COLO829 (cell line): ENCODE results near the gene PSTPIP1.

Experiments
- DNase-seq: peaks from one replicate; pipeline ENCODE4 v3.0.0; 2012; ENCODE audit warnings: low spot score

Gene PSTPIP1

GRCh38 chr15:77042955-77043920 lies 48.3 kb downstream of the PSTPIP1 start:
- DNase-seq: no peak

- no peak for DNase-seq
Measured at GRCh38 chr15:77044228-77045042, 49.5 kb downstream of the PSTPIP1 start.

GRCh38 chr15:77045985-77046384 lies 51.1 kb downstream of the PSTPIP1 start:
- peak; percentile 74 for DNase-seq

- DNase-seq: no peak
Measured at GRCh38 chr15:77046704-77047412, 51.9 kb downstream of the PSTPIP1 start.

GRCh38 chr15:77048135-77048876 lies 53.4 kb downstream of the PSTPIP1 start:
- DNase-seq: no peak

GRCh38 chr15:77052556-77052955 lies 57.6 kb downstream of the PSTPIP1 start:
- DNase-seq: no peak

GRCh38 chr15:77053709-77054108 lies 58.8 kb downstream of the PSTPIP1 start:
- DNase-seq: no peak

- no peak for DNase-seq
Measured at GRCh38 chr15:77057072-77057471, 62.1 kb downstream of the PSTPIP1 start.

GRCh38 chr15:77057685-77058084 lies 62.8 kb downstream of the PSTPIP1 start:
- no peak for DNase-seq

GRCh38 chr15:77058468-77058867 lies 63.5 kb downstream of the PSTPIP1 start:
- DNase-seq: no peak

GRCh38 chr15:77059786-77060361 lies 64.9 kb downstream of the PSTPIP1 start:
- DNase-seq: no peak

GRCh38 chr15:77060546-77060945 lies 65.6 kb downstream of the PSTPIP1 start:
- DNase-seq: no peak

- no peak for DNase-seq
Measured at GRCh38 chr15:77063249-77063648, 68.3 kb downstream of the PSTPIP1 start.

GRCh38 chr15:77064063-77064462 lies 69.1 kb downstream of the PSTPIP1 start:
- no peak for DNase-seq

- no peak for DNase-seq
Measured at GRCh38 chr15:77064539-77065308, 69.8 kb downstream of the PSTPIP1 start.

- DNase-seq: no peak
Measured at GRCh38 chr15:77066971-77067690, 72.2 kb downstream of the PSTPIP1 start.

GRCh38 chr15:77067691-77068367 lies 72.9 kb downstream of the PSTPIP1 start:
- no peak for DNase-seq

- DNase-seq: no peak
Measured at GRCh38 chr15:77068633-77069032, 73.7 kb downstream of the PSTPIP1 start.

GRCh38 chr15:77069521-77070121 lies 74.7 kb downstream of the PSTPIP1 start:
- DNase-seq: no peak
